HepG2 (cell line): ENCODE measurements around the gene HSP90AB1. TPM values are rescaled to one million over a fixed set of nuclear protein-coding genes. Genes with fewer than 3 reads are reported as not detected.

Source experiments
- AGO1 ChIP-seq: fragments of 200-400 bp; formaldehyde crosslinking; IDR thresholded peaks from 2 replicates; pipeline ENCODE4 v1.6.1; 2017; ENCODE audit warnings: mild to moderate bottlenecking, low read depth, low read length, moderate library complexity; ENCODE audit not compliant: poor library complexity, severe bottlenecking
- AKAP8 ChIP-seq: sonication (generic); formaldehyde crosslinking; IDR thresholded peaks from 2 replicates; pipeline ENCODE4 v1.5.1; 2020; ENCODE audit warnings: mild to moderate bottlenecking, missing genetic modification reagents
- FOXC1 ChIP-seq: sonication (generic); formaldehyde crosslinking; IDR thresholded peaks from 2 replicates; pipeline ENCODE4 v1.8.0; 2022; ENCODE audit warnings: mild to moderate bottlenecking, missing genetic modification reagents, borderline replicate concordance
- FOXM1 ChIP-seq: sonication (generic); formaldehyde crosslinking; IDR thresholded peaks from 2 replicates; pipeline ENCODE4 v1.5.0; 2020; ENCODE audit warnings: missing genetic modification reagents
- MYC ChIP-seq: sonication (generic); formaldehyde crosslinking; IDR thresholded peaks from 2 replicates; pipeline ENCODE4 v1.9.0; 2021; ENCODE audit warnings: missing genetic modification reagents, borderline replicate concordance
- NFIB ChIP-seq: sonication (generic); formaldehyde crosslinking; IDR thresholded peaks from 2 replicates; pipeline ENCODE4 v1.9.0; 2021; ENCODE audit warnings: missing genetic modification reagents, mild to moderate bottlenecking, borderline replicate concordance
- NFKB2 ChIP-seq: sonication (generic); formaldehyde crosslinking; IDR thresholded peaks from 2 replicates; pipeline ENCODE4 v1.4.0; 2020; ENCODE audit warnings: missing genetic modification reagents, borderline replicate concordance
- SSRP1 ChIP-seq: IDR thresholded peaks from 2 replicates; pipeline ENCODE4 v1.6.1; 2016; ENCODE audit warnings: control low read depth
- ZNF17 ChIP-seq: sonication (generic); formaldehyde crosslinking; IDR thresholded peaks from 2 replicates; pipeline ENCODE4 v1.5.0; 2020; ENCODE audit warnings: mild to moderate bottlenecking, missing genetic modification reagents
- ZNF232 ChIP-seq: sonication (generic); formaldehyde crosslinking; IDR thresholded peaks from 2 replicates; pipeline ENCODE4 v1.4.0; 2020; ENCODE audit warnings: missing genetic modification reagents, borderline replicate concordance
- ZNF552 ChIP-seq: sonication (generic); formaldehyde crosslinking; IDR thresholded peaks from 2 replicates; pipeline ENCODE4 v1.9.0; 2022; ENCODE audit warnings: missing genetic modification reagents, mild to moderate bottlenecking, borderline replicate concordance
- ZNF749 ChIP-seq: sonication (generic); formaldehyde crosslinking; IDR thresholded peaks from 2 replicates; pipeline ENCODE4 v1.8.0; 2022; ENCODE audit warnings: mild to moderate bottlenecking, missing genetic modification reagents, moderate library complexity, borderline replicate concordance
- ZNF879 ChIP-seq: sonication (generic); formaldehyde crosslinking; IDR thresholded peaks from 2 replicates; pipeline ENCODE4 v1.8.1; 2023; ENCODE audit warnings: missing genetic modification reagents
- polyA plus RNA-seq, 8 experiments: library from polyadenylated mRNA; depleted of rRNA in 3 of 8; stranded (reverse) in 7 of 8; unstranded in 1 of 8; fragments of >200 nt; fragmentation: Illumina TruSeq in 4 of 8; extraction: Trizol in 4 of 8; gene quantifications; 2 replicates each; pipeline versions ENCODE4 v1.2.1 to v1.2.3, GENCODE V29; 2011 to 2016; ENCODE audit warnings: low read depth in 4 of 8, missing spikeins in 1 of 8, mixed read lengths in 1 of 8; ENCODE audit not compliant: insufficient read depth in 1 of 8
- total RNA-seq, 5 experiments: library from RNA; depleted of rRNA; stranded (reverse); fragments of >200 nt; fragmentation: Illumina TruSeq; extraction: Trizol; gene quantifications; 2 replicates each; pipeline ENCODE4 v1.2.3, GENCODE V29; 2016; ENCODE audit warnings: low read depth in 1 of 5
- TF ChIP-seq, protein P1 (sequence below): sonication (generic); formaldehyde crosslinking; IDR thresholded peaks from 2 replicates; pipeline ENCODE4 v1.4.0; 2020; ENCODE audit warnings: missing genetic modification reagents
- TF ChIP-seq, protein P2 (sequence below): sonication (generic); formaldehyde crosslinking; IDR thresholded peaks from 2 replicates; pipeline ENCODE4 v1.4.0; 2020; ENCODE audit warnings: mild to moderate bottlenecking, low read depth, missing genetic modification reagents
- TF ChIP-seq, protein P3 (sequence below): sonication (generic); formaldehyde crosslinking; IDR thresholded peaks from 2 replicates; pipeline ENCODE4 v1.5.0; 2020; ENCODE audit warnings: mild to moderate bottlenecking, missing genetic modification reagents, borderline replicate concordance
- TF ChIP-seq, protein P4 (sequence below): sonication (generic); formaldehyde crosslinking; IDR thresholded peaks from 2 replicates; pipeline ENCODE4 v1.4.0; 2020; ENCODE audit warnings: mild to moderate bottlenecking, missing genetic modification reagents, borderline replicate concordance
- TF ChIP-seq, protein P5 (sequence below): sonication (generic); formaldehyde crosslinking; IDR thresholded peaks from 2 replicates; pipeline ENCODE4 v1.4.0; 2020; ENCODE audit warnings: missing genetic modification reagents

The HSP90AB1 gene
- total and polyA plus RNA-seq, 2 of the 13 experiments (the other 11 are each of a cell fraction or from before 2014, with no cell fraction given), result 1,325 to 1,472 TPM

DNA sequence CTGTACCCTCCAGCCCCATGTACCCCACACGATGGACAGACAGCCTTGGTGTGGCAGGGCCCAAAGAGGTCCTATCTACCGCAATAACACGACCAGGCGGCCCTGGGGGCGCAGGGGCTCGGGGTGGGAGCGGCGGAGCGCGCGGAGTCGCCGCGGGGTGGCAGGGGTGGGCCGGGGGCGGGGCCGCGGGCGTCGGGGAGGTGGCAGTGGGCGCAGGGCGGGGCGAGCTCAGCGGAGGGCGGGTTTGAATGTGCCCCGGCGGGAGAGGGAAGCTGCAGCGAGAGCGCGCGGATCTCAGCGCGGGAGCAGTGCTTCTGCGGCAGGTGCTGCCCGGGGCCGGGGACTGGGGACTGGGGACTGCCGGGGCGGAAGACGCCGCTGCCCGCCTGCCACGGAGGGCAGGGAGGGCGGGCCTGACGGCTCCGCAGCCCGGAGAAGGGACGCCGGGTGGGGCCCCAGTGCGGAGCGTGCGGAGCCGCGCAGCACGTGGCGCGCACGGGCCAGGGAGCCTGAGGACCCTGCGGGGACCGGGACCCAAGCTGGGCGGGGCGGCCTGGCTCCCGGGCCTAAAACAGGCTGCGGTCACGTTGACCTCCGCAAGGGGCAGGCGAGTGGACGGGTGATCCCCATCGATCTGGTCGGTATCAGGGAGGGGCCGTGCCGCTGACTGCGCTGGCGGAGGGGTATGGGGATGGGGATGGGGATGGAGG is 23.4 kb upstream of the HSP90AB1 start, which contains the start of gene SLC29A1 (continued):
- TF ChIP-seq ZNF879 (CRISPR knock-in tag) (0 out of 2 replicates have a peak, but pooled peaks have one; percentile 64), AGO1 (no peak), AKAP8 (CRISPR knock-in tag) (peak; percentile 90), MYC (CRISPR knock-in tag) (peak; percentile 97), ZNF232 (peak; percentile 80; the same call in 1 of the 2 replicates), NFIB (no peak), SSRP1 (CRISPR knock-in tag) (no peak), FOXC1 (CRISPR knock-in tag) (peak; percentile 65; the same call in 1 of the 2 replicates), ZNF17 (CRISPR knock-in tag) (no peak), FOXM1 (CRISPR knock-in tag) (no peak), ZNF552 (CRISPR knock-in tag) (no peak), NFKB2 (CRISPR knock-in tag) (peak; percentile 79; the same call in 1 of the 2 replicates), ZNF749 (CRISPR knock-in tag) (peak; percentile 90; the same call in 1 of the 2 replicates)
- TF ChIP-seq, protein P1, sequence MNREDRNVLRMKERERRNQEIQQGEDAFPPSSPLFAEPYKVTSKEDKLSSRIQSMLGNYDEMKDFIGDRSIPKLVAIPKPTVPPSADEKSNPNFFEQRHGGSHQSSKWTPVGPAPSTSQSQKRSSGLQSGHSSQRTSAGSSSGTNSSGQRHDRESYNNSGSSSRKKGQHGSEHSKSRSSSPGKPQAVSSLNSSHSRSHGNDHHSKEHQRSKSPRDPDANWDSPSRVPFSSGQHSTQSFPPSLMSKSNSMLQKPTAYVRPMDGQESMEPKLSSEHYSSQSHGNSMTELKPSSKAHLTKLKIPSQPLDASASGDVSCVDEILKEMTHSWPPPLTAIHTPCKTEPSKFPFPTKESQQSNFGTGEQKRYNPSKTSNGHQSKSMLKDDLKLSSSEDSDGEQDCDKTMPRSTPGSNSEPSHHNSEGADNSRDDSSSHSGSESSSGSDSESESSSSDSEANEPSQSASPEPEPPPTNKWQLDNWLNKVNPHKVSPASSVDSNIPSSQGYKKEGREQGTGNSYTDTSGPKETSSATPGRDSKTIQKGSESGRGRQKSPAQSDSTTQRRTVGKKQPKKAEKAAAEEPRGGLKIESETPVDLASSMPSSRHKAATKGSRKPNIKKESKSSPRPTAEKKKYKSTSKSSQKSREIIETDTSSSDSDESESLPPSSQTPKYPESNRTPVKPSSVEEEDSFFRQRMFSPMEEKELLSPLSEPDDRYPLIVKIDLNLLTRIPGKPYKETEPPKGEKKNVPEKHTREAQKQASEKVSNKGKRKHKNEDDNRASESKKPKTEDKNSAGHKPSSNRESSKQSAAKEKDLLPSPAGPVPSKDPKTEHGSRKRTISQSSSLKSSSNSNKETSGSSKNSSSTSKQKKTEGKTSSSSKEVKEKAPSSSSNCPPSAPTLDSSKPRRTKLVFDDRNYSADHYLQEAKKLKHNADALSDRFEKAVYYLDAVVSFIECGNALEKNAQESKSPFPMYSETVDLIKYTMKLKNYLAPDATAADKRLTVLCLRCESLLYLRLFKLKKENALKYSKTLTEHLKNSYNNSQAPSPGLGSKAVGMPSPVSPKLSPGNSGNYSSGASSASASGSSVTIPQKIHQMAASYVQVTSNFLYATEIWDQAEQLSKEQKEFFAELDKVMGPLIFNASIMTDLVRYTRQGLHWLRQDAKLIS, result no peak
- TF ChIP-seq, protein P2, sequence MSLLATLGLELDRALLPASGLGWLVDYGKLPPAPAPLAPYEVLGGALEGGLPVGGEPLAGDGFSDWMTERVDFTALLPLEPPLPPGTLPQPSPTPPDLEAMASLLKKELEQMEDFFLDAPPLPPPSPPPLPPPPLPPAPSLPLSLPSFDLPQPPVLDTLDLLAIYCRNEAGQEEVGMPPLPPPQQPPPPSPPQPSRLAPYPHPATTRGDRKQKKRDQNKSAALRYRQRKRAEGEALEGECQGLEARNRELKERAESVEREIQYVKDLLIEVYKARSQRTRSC (CRISPR knock-in tag), result no peak
- TF ChIP-seq, protein P3, sequence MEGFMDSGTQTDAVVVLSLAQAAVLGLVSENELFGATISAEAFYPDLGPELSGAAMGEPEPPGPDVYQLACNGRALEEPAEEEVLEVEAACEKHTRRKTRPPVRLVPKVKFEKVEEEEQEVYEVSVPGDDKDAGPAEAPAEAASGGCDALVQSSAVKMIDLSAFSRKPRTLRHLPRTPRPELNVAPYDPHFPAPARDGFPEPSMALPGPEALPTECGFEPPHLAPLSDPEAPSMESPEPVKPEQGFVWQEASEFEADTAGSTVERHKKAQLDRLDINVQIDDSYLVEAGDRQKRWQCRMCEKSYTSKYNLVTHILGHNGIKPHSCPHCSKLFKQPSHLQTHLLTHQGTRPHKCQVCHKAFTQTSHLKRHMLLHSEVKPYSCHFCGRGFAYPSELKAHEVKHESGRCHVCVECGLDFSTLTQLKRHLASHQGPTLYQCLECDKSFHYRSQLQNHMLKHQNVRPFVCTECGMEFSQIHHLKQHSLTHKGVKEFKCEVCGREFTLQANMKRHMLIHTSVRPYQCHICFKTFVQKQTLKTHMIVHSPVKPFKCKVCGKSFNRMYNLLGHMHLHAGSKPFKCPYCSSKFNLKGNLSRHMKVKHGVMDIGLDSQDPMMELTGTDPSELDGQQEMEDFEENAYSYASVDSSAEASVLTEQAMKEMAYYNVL (CRISPR knock-in tag), result peak; percentile 8; the same call in 1 of the 2 replicates
- TF ChIP-seq, protein P4, sequence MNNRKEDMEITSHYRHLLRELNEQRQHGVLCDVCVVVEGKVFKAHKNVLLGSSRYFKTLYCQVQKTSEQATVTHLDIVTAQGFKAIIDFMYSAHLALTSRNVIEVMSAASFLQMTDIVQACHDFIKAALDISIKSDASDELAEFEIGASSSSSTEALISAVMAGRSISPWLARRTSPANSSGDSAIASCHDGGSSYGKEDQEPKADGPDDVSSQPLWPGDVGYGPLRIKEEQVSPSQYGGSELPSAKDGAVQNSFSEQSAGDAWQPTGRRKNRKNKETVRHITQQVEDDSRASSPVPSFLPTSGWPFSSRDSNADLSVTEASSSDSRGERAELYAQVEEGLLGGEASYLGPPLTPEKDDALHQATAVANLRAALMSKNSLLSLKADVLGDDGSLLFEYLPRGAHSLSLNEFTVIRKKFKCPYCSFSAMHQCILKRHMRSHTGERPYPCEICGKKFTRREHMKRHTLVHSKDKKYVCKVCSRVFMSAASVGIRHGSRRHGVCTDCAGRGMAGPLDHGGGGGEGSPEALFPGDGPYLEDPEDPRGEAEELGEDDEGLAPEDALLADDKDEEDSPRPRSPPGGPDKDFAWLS (CRISPR knock-in tag), result no peak
- TF ChIP-seq, protein P5, sequence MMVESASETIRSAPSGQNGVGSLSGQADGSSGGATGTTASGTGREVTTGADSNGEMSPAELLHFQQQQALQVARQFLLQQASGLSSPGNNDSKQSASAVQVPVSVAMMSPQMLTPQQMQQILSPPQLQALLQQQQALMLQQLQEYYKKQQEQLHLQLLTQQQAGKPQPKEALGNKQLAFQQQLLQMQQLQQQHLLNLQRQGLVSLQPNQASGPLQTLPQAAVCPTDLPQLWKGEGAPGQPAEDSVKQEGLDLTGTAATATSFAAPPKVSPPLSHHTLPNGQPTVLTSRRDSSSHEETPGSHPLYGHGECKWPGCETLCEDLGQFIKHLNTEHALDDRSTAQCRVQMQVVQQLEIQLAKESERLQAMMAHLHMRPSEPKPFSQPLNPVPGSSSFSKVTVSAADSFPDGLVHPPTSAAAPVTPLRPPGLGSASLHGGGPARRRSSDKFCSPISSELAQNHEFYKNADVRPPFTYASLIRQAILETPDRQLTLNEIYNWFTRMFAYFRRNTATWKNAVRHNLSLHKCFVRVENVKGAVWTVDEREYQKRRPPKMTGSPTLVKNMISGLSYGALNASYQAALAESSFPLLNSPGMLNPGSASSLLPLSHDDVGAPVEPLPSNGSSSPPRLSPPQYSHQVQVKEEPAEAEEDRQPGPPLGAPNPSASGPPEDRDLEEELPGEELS (CRISPR knock-in tag), result 0 out of 2 replicates have a peak, but pooled peaks have one; percentile 5
